Tibial artery (tissue), 4 donors: ENCODE results near the gene ABLIM2.

Experiments used
- DNase-seq, 2 donors: peaks; one replicate each; pipeline ENCODE4 v3.0.0-alpha.2; 2019
- H3K27ac ChIP-seq, 2 donors: fragments of 200-600 bp; sonication (generic) in 1 of 2; 1 replicate in 1 of 2; 2 replicates in 1 of 2; pipeline ENCODE4 v1.5.1; 2018 to 2019; ENCODE audit warnings: mild to moderate bottlenecking in 1 of 2
- H3K27me3 ChIP-seq, 2 donors: fragments of 200-600 bp; sonication (generic) in 1 of 2; one replicate each; pipeline versions ENCODE4 v1.5.1 to v1.6.0; 2016 to 2019
- H3K36me3 ChIP-seq, 3 donors: fragments of 200-600 bp; sonication (generic) in 2 of 3; one replicate each; pipeline ENCODE4 v1.5.1; 2016 to 2019; ENCODE audit warnings: mild to moderate bottlenecking in 2 of 3
- H3K4me1 ChIP-seq, 4 donors: fragments of 200-600 bp; sonication (generic) in 2 of 4; 1 replicate in 3 of 4; 2 replicates in 1 of 4; pipeline ENCODE4 v1.5.1; 2016 to 2019
- H3K4me3 ChIP-seq, 2 donors: fragments of 200-600 bp; sonication (generic) in 1 of 2; 1 replicate in 1 of 2; 2 replicates in 1 of 2; pipeline ENCODE4 v1.5.1; 2018 to 2019; ENCODE audit warnings: mild to moderate bottlenecking in 2 of 2
- H3K9me3 ChIP-seq, 3 donors: fragments of 200-600 bp; sonication (generic) in 1 of 3; one replicate each; pipeline ENCODE4 v1.5.1; 2016 to 2019
- intact Hi-C: fragments of 100-400 bp; cut with DNase I; formaldehyde crosslinking; loops from one replicate; pipeline ENCODE4 v1.15.0; 2023; ENCODE audit warnings: low total_unique reads
- TF ChIP-seq, protein P1 (sequence below), 2 experiments: fragments of 200-600 bp in 1 of 2; fragments of 450-650 bp in 1 of 2; IDR thresholded peaks; one replicate each; pipeline ENCODE4 v1.5.1; 2017 to 2019; ENCODE audit warnings: antibody characterized with exemption in 2 of 2, mild to moderate bottlenecking in 1 of 2, moderate library complexity in 1 of 2

The ABLIM2 gene

DNA sequence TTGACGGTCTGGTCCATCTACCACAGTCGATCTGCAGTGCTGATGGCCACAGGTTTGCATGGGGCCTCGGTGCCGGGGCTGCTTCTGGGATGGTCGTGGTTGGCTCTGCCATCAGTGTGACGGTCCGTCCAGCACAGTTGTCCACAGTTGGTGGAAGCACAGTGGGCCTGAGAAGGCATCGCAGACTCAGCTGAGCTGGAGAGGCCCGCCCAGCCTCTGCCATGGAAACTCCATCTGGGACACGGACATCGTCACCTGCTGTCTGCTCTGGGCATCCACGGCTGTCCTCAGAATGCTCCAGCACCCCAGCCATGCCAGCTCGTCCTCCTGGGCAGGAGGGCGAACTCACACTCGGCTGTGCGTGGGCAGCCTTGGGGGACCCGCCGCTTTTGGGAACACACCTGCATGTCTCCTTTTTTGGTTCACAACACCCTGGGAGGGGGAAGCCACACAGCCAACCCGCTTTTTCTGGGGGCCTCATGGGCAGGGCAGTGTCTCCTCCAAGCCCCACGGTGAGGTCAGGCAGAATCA is 33.0 kb downstream of the ABLIM2 start:
- no peaks in the 10 kb centered on the region for H3K9me3 ChIP-seq
- H3K36me3 ChIP-seq = no peaks in the 10 kb centered on the region
- no peaks in the 10 kb centered on the region for H3K4me1 ChIP-seq
- intact Hi-C loops = no loop called here
- TF ChIP-seq, protein P1, sequence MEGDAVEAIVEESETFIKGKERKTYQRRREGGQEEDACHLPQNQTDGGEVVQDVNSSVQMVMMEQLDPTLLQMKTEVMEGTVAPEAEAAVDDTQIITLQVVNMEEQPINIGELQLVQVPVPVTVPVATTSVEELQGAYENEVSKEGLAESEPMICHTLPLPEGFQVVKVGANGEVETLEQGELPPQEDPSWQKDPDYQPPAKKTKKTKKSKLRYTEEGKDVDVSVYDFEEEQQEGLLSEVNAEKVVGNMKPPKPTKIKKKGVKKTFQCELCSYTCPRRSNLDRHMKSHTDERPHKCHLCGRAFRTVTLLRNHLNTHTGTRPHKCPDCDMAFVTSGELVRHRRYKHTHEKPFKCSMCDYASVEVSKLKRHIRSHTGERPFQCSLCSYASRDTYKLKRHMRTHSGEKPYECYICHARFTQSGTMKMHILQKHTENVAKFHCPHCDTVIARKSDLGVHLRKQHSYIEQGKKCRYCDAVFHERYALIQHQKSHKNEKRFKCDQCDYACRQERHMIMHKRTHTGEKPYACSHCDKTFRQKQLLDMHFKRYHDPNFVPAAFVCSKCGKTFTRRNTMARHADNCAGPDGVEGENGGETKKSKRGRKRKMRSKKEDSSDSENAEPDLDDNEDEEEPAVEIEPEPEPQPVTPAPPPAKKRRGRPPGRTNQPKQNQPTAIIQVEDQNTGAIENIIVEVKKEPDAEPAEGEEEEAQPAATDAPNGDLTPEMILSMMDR (IDR thresholded peaks at IDR 0.05) = no peak
- DNase-seq = no peak
- no peaks in the 10 kb centered on the region for H3K27me3 ChIP-seq
- H3K27ac ChIP-seq = no peak overlapping the region
- H3K4me3 ChIP-seq = no peak overlapping the region

DNA sequence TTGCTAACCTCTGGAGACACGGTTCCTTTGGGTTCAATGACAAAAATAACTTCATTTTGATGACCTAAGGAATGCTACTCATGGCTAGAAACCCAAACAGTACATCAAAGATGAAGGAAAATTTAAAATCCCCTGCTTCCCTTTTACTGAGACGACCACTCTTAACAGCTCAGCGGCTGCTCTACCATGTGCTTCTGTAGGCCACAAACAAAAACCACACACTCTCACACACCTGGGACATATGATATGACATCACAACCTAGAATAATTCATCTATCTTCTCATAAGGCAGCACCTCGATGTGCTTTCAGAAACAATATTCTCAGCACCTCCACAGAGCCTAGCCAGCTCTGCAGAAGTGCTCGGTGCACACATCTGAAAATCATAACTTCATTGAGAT is 34.7 kb downstream of the ABLIM2 start:
- no peaks in the 10 kb centered on the region for H3K27me3 ChIP-seq
- no peaks in the 10 kb centered on the region for H3K9me3 ChIP-seq
- H3K4me1 ChIP-seq = no peaks in the 10 kb centered on the region
- H3K36me3 ChIP-seq = no peaks in the 10 kb centered on the region
- no peak overlapping the region for H3K4me3 ChIP-seq
- no peak for DNase-seq
- intact Hi-C loops = no loop called here
- TF ChIP-seq, protein P1 (IDR thresholded peaks at IDR 0.05) = no peak
- no peak overlapping the region for H3K27ac ChIP-seq

DNA sequence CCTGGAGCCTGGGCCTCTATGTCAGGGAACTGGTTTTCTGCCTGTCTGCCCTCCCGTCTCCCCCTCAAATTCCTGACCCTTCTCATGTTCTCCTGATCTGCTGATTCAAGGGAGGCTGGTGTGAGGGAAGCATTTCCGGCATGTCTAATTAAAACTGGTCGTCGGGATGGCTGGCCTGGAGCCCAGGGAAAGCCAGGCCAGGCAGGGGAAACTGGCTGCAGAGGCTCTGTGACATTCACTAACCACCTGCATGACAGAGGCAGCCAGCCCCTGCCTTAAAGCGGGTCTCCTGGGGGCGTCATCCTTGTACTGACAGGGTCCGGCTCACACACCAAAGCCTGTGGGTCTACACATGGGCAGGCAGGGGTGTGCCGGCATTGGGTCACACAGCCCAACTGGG is 35.2 kb downstream of the ABLIM2 start:
- Histone ChIP-seq H3K4me3 (no peak overlapping the region), H3K9me3 (no peaks in the 10 kb centered on the region), H3K36me3 (no peaks in the 10 kb centered on the region), H3K4me1 (no peaks in the 10 kb centered on the region), H3K27ac (no peak overlapping the region), H3K27me3 (no peaks in the 10 kb centered on the region)
- TF ChIP-seq, protein P1 (IDR thresholded peaks at IDR 0.05) = no peak
- no peak for DNase-seq
- intact Hi-C loops = no loop called here

- no peaks in the 10 kb centered on the region for H3K9me3 ChIP-seq
- H3K36me3 ChIP-seq = no peaks in the 10 kb centered on the region
- intact Hi-C loops = no loop called here
Measured at GRCh38 chr4:8122746-8123145, 35.9 kb downstream of the ABLIM2 start.

GRCh38 chr4:8121292-8122015 is 37.2 kb downstream of the ABLIM2 start:
- Histone ChIP-seq H3K4me3 (no peak overlapping the region), H3K27me3 (no peaks in the 10 kb centered on the region), H3K4me1 (no peaks in the 10 kb centered on the region), H3K9me3 (no peaks in the 10 kb centered on the region), H3K27ac (no peak overlapping the region), H3K36me3 (no peaks in the 10 kb centered on the region)
- TF ChIP-seq, protein P1 (IDR thresholded peaks at IDR 0.05) = no peak
- intact Hi-C loops = no loop called here
- no peak for DNase-seq

More at GRCh38 chr4:8122746-8123145, 35.9 kb downstream of the ABLIM2 start:
- TF ChIP-seq, protein P1 (IDR thresholded peaks at IDR 0.05) = no peak
- Histone ChIP-seq H3K27me3 (no peaks in the 10 kb centered on the region), H3K4me3 (no peak overlapping the region), H3K27ac (no peak overlapping the region), H3K4me1 (no peaks in the 10 kb centered on the region)
- DNase-seq = no peak
